Chondrocyte (in vitro differentiated cells): ENCODE results near the gene MTSS2. TPM values are rescaled to one million over a fixed set of nuclear protein-coding genes. Genes with fewer than 3 reads are reported as not detected.

Source experiments
- DNase-seq: peaks from one replicate; pipeline ENCODE4 v3.0.0; 2021; ENCODE audit warnings: mixed read lengths, low spot score
- H3K27ac Mint-ChIP-seq: one replicate; pipeline ENCODE4 v1.8.0; 2021; ENCODE audit warnings: mild to moderate bottlenecking, moderate library complexity, mixed read lengths; ENCODE audit not compliant: unreplicated experiment
- H3K27me3 Mint-ChIP-seq: 2 replicates; pipeline ENCODE4 v1.8.0; 2021; ENCODE audit warnings: low read depth, mixed read lengths
- H3K36me3 Mint-ChIP-seq: 2 replicates; pipeline ENCODE4 v1.8.0; 2021; ENCODE audit warnings: low read depth, mixed read lengths
- H3K4me1 Mint-ChIP-seq: 2 replicates; pipeline ENCODE4 v1.8.0; 2021; ENCODE audit warnings: low read depth, mild to moderate bottlenecking, mixed read lengths
- H3K4me3 Mint-ChIP-seq: one replicate; pipeline ENCODE4 v1.8.0; 2021; ENCODE audit warnings: mild to moderate bottlenecking, moderate library complexity, mixed read lengths; ENCODE audit not compliant: unreplicated experiment
- H3K9me3 Mint-ChIP-seq: 2 replicates; pipeline ENCODE4 v1.8.0; 2021; ENCODE audit warnings: low read depth, mixed read lengths
- CTCF ChIP-seq: fragments of 200-600 bp; sonication (generic); IDR thresholded peaks from 2 replicates; pipeline ENCODE4 v1.5.0; 2021; ENCODE audit warnings: antibody characterized with exemption, mild to moderate bottlenecking, moderate library complexity
- total RNA-seq: library from RNA; stranded (reverse); gene quantifications from 3 replicates; pipeline ENCODE4 v1.2.1, GENCODE V29; 2021

The MTSS2 gene
- total RNA-seq, 1 donor from 2014 or later, result 296 TPM

- Mint-ChIP-seq H3K9me3 (no peaks in the 10 kb centered on the region), H3K36me3 (no peaks in the 10 kb centered on the region), H3K4me3 (no peak overlapping the region), H3K27ac (peak overlapping the region; percentile 100), H3K27me3 (no peaks in the 10 kb centered on the region), H3K4me1 (peaks cover 75% of the 10 kb centered on the region)
- DNase-seq, result no peak
- no peak for TF ChIP-seq CTCF
Measured at GRCh38 chr16:70713824-70714223, 28.0 kb upstream of the MTSS2 start.

- no peak overlapping the region for H3K4me3 Mint-ChIP-seq
- peaks cover 79% of the 10 kb centered on the region for H3K4me1 Mint-ChIP-seq
- H3K27ac Mint-ChIP-seq, result peak overlapping the region; percentile 71
- no peak for TF ChIP-seq CTCF
- no peaks in the 10 kb centered on the region for H3K27me3 Mint-ChIP-seq
- DNase-seq, result no peak
- no peaks in the 10 kb centered on the region for H3K36me3 Mint-ChIP-seq
- no peaks in the 10 kb centered on the region for H3K9me3 Mint-ChIP-seq
Measured at GRCh38 chr16:70713342-70713741, 27.5 kb upstream of the MTSS2 start.

GRCh38 chr16:70712942-70713341 is 27.1 kb upstream of the MTSS2 start:
- H3K9me3 Mint-ChIP-seq, result no peaks in the 10 kb centered on the region
- H3K36me3 Mint-ChIP-seq, result no peaks in the 10 kb centered on the region
- peak overlapping the region; percentile 71 for H3K27ac Mint-ChIP-seq
- H3K4me3 Mint-ChIP-seq, result no peak overlapping the region
- TF ChIP-seq CTCF, result no peak
- H3K27me3 Mint-ChIP-seq, result no peaks in the 10 kb centered on the region
- peaks cover 82% of the 10 kb centered on the region for H3K4me1 Mint-ChIP-seq
- no peak for DNase-seq

- H3K27ac Mint-ChIP-seq, result no peak overlapping the region
- H3K27me3 Mint-ChIP-seq, result no peaks in the 10 kb centered on the region
- peaks cover 84% of the 10 kb centered on the region for H3K4me1 Mint-ChIP-seq
- DNase-seq, result no peak
- H3K36me3 Mint-ChIP-seq, result no peaks in the 10 kb centered on the region
- H3K9me3 Mint-ChIP-seq, result no peaks in the 10 kb centered on the region
- H3K4me3 Mint-ChIP-seq, result no peak overlapping the region
- no peak for TF ChIP-seq CTCF
Measured at GRCh38 chr16:70712359-70712758, 26.5 kb upstream of the MTSS2 start.

GRCh38 chr16:70711211-70712031 is 25.6 kb upstream of the MTSS2 start:
- H3K4me3 Mint-ChIP-seq, result no peak overlapping the region
- H3K27me3 Mint-ChIP-seq, result no peaks in the 10 kb centered on the region
- TF ChIP-seq CTCF, result no peak
- no peaks in the 10 kb centered on the region for H3K9me3 Mint-ChIP-seq
- H3K36me3 Mint-ChIP-seq, result no peaks in the 10 kb centered on the region
- DNase-seq, result peak; percentile 86
- H3K4me1 Mint-ChIP-seq, result peaks cover 86% of the 10 kb centered on the region
- H3K27ac Mint-ChIP-seq, result peak overlapping the region; percentile 17
